ENCODE results near the gene CAPN2. TPM values are rescaled to one million over a fixed set of nuclear protein-coding genes. Genes with fewer than 3 reads are reported as not detected.

The CAPN2 gene
- total RNA-seq, 1 donor from 2014 or later, result 62.6 TPM

- ChIA-PET POLR2A (no interaction called here), CTCF (no interaction called here)
- Mint-ChIP-seq H3K4me1 (no peaks in the 10 kb centered on the region), H3K4me3 (no peak overlapping the region), H3K27me3 (no peaks in the 10 kb centered on the region), H3K36me3 (ENCODE audit: low read depth) (peaks cover 61% of the 10 kb centered on the region), H3K9me3 (no peaks in the 10 kb centered on the region), H3K27ac (no peak overlapping the region)
- no peak for TF ChIP-seq CTCF (IDR thresholded peaks at IDR 0.05)
- no peak for ATAC-seq (ENCODE audit: low read depth)
- intact Hi-C loops (cut with micrococcal nuclease), result no loop called here
- DNase-seq, result no peak
These were observed 73.5 kb downstream of the CAPN2 start for GRCh38 chr1:223785808-223786207.

DNA sequence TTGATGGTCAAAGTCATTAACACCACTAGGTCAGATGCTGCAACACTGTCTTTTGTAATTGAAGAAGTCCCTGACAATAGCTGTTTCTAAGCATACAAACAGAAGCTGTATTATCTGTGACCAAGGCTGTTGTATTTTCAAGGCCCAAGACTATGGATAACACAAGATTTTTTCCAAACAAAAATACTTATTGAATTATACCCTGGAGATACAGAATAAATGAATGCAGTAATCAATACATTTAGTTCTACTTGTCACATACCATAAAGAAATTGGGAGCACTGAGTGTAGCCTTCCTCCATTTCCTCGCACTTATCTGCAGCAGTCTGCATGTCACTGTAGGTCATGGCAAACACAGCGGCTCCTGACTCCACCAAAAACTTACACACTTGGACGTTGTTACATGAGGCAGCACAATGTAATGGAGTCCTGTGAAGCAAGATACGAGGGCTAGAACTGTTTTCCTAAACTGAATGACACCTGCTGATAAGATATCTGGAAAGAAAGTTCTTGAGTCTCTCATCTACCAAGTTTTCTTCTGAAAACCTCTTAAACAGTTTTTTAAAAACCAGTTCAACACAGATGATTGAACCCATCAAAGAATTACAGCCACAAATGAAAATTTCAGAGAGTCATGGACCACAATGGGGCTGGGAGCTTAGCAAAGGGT, 76.5 kb downstream of the CAPN2 start:
- Mint-ChIP-seq H3K27me3 (no peaks in the 10 kb centered on the region), H3K27ac (no peak overlapping the region), H3K36me3 (ENCODE audit: low read depth) (peaks cover 60% of the 10 kb centered on the region), H3K4me1 (no peaks in the 10 kb centered on the region), H3K4me3 (no peak overlapping the region), H3K9me3 (no peaks in the 10 kb centered on the region)
- intact Hi-C loops (cut with micrococcal nuclease), result no loop called here
- ChIA-PET POLR2A (no interaction called here), CTCF (no interaction called here)
- ATAC-seq (ENCODE audit: low read depth), result no peak
- TF ChIP-seq CTCF (IDR thresholded peaks at IDR 0.05), result no peak
- no peak for DNase-seq

DNA sequence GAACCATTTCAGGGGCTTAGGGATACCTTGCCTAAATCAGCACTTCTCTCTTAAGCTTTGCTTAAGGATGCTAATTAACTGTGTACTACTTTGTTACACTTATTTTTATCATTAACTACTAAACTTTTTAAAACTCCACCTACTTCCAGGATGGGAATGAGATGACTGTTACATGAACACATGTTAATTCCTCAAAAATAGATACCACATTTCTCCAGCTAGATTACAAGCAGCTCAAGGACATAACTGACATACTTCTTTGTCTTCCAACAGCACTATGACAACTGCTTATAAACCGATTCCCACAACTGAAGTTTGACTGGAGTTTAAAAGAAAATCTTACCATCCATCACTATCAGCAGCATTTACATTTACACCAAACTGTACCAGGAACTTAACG, 79.7 kb downstream of the CAPN2 start:
- H3K27me3 Mint-ChIP-seq, result no peaks in the 10 kb centered on the region
- no peak overlapping the region for H3K27ac Mint-ChIP-seq
- H3K36me3 Mint-ChIP-seq (ENCODE audit: low read depth), result peaks cover 65% of the 10 kb centered on the region
- H3K9me3 Mint-ChIP-seq, result no peaks in the 10 kb centered on the region
- DNase-seq (no peak), ATAC-seq (ENCODE audit: low read depth) (no peak)
- POLR2A ChIA-PET, result interaction anchor here (0.6 kb wide), 1 partner anchor 619 kb away, joined by 5 read pairs; no protein-coding TSS in a partner anchor
- intact Hi-C loops (cut with micrococcal nuclease), result no loop called here
- CTCF ChIA-PET, result no interaction called here
- H3K4me1 Mint-ChIP-seq, result no peaks in the 10 kb centered on the region
- no peak overlapping the region for H3K4me3 Mint-ChIP-seq
- TF ChIP-seq CTCF (IDR thresholded peaks at IDR 0.05), result no peak

GRCh38 chr1:223793716-223794115, 81.4 kb downstream of the CAPN2 start:
- DNase-seq (no peak), ATAC-seq (ENCODE audit: low read depth) (no peak)
- no peaks in the 10 kb centered on the region for H3K9me3 Mint-ChIP-seq
- no peaks in the 10 kb centered on the region for H3K27me3 Mint-ChIP-seq
- H3K4me1 Mint-ChIP-seq, result no peaks in the 10 kb centered on the region
- no peak for TF ChIP-seq CTCF (IDR thresholded peaks at IDR 0.05)
- intact Hi-C loops (cut with micrococcal nuclease), result no loop called here
- no peak overlapping the region for H3K27ac Mint-ChIP-seq
- no peak overlapping the region for H3K4me3 Mint-ChIP-seq
- ChIA-PET POLR2A (no interaction called here), CTCF (no interaction called here)
- peaks cover 65% of the 10 kb centered on the region for H3K36me3 Mint-ChIP-seq (ENCODE audit: low read depth)

- no peak for DNase-seq
- no peaks in the 10 kb centered on the region for H3K9me3 Mint-ChIP-seq
- ChIA-PET POLR2A (no interaction called here), CTCF (no interaction called here)
- peaks cover 63% of the 10 kb centered on the region for H3K36me3 Mint-ChIP-seq (ENCODE audit: low read depth)
- no peak overlapping the region for H3K4me3 Mint-ChIP-seq
- H3K27me3 Mint-ChIP-seq, result no peaks in the 10 kb centered on the region
- H3K27ac Mint-ChIP-seq, result no peak overlapping the region
- no peaks in the 10 kb centered on the region for H3K4me1 Mint-ChIP-seq
- no peak for TF ChIP-seq CTCF (IDR thresholded peaks at IDR 0.05)
- intact Hi-C loops (cut with micrococcal nuclease), result no loop called here
- no peak for ATAC-seq (ENCODE audit: low read depth)
These were observed 82.0 kb downstream of the CAPN2 start for GRCh38 chr1:223794136-223794880.
